Calu3 (cell line): ENCODE data around the gene XPR1. TPM values are rescaled to one million over a fixed set of nuclear protein-coding genes. Genes with fewer than 3 reads are reported as not detected.

Experiments
- BruUV-seq: library from RNA; stranded (reverse); fragments of 400-500 nt; replicated peaks from 2 replicates; lab custom pipeline; 2021; lab: Mats Ljungman, UMichigan
- CTCF ChIA-PET: fragments of 300-600 bp; sonication (Branson Sonifier 250); formaldehyde crosslinking; loops from one replicate; lab custom pipeline; 2022; ENCODE audit warnings: antibody characterized with exemption; lab: Charles Lee
- DNase-seq: peaks from one replicate; pipeline ENCODE4 v3.0.0; 2022
- H3K27ac Mint-ChIP-seq: one replicate; pipeline ENCODE4 v1.8.0; 2022; ENCODE audit warnings: mixed read lengths; ENCODE audit not compliant: unreplicated experiment
- H3K27me3 Mint-ChIP-seq: one replicate; pipeline ENCODE4 v1.8.0; 2022; ENCODE audit warnings: mixed read lengths; ENCODE audit not compliant: unreplicated experiment
- H3K36me3 Mint-ChIP-seq: one replicate; pipeline ENCODE4 v1.8.0; 2022; ENCODE audit warnings: mild to moderate bottlenecking, moderate library complexity, mixed read lengths; ENCODE audit not compliant: insufficient read depth, unreplicated experiment
- H3K4me1 Mint-ChIP-seq: one replicate; pipeline ENCODE4 v1.8.0; 2022; ENCODE audit warnings: mild to moderate bottlenecking, low read depth, mixed read lengths; ENCODE audit not compliant: unreplicated experiment
- H3K4me3 Mint-ChIP-seq: one replicate; pipeline ENCODE4 v1.8.0; 2022; ENCODE audit warnings: mild to moderate bottlenecking, low read depth, moderate library complexity, mixed read lengths; ENCODE audit not compliant: unreplicated experiment
- H3K9me3 Mint-ChIP-seq: one replicate; pipeline ENCODE4 v1.8.0; 2022; ENCODE audit warnings: low read depth, mixed read lengths; ENCODE audit not compliant: unreplicated experiment
- CTCF ChIP-seq: fragments of 200-600 bp; IDR thresholded peaks from one replicate; pipeline ENCODE4 v1.8.0; 2022; ENCODE audit warnings: antibody characterized with exemption; ENCODE audit not compliant: unreplicated experiment
- intact Hi-C: fragments of 100-400 bp; cut with micrococcal nuclease; formaldehyde crosslinking; loops from one replicate; pipeline ENCODE4 v1.10.0; 2022; ENCODE audit not compliant: unreplicated experiment
- total RNA-seq: library from RNA; stranded (reverse); gene quantifications from 2 replicates; pipeline ENCODE4 v1.2.3, GENCODE V29; 2022

The XPR1 gene
- total RNA-seq, 1 experiment from 2014 or later, result 44.5 TPM

- Mint-ChIP-seq H3K27me3 (peaks cover 13% of the 10 kb centered on the region), H3K27ac (no peak overlapping the region), H3K4me3 (no peak overlapping the region), H3K4me1 (peaks cover 17% of the 10 kb centered on the region), H3K36me3 (peaks cover 4% of the 10 kb centered on the region), H3K9me3 (peaks cover 2% of the 10 kb centered on the region)
- intact Hi-C loops, result no loop called here
- DNase-seq, result no peak
- no TSS peak for BruUV-seq
- no peak for TF ChIP-seq CTCF
- CTCF ChIA-PET, result interaction anchor here (0.5 kb wide), 1 partner anchor 536 kb away, joined by 3 read pairs; no protein-coding TSS in a partner anchor
These were observed 275.7 kb downstream of the XPR1 start for GRCh38 chr1:180907313-180908055.

DNA sequence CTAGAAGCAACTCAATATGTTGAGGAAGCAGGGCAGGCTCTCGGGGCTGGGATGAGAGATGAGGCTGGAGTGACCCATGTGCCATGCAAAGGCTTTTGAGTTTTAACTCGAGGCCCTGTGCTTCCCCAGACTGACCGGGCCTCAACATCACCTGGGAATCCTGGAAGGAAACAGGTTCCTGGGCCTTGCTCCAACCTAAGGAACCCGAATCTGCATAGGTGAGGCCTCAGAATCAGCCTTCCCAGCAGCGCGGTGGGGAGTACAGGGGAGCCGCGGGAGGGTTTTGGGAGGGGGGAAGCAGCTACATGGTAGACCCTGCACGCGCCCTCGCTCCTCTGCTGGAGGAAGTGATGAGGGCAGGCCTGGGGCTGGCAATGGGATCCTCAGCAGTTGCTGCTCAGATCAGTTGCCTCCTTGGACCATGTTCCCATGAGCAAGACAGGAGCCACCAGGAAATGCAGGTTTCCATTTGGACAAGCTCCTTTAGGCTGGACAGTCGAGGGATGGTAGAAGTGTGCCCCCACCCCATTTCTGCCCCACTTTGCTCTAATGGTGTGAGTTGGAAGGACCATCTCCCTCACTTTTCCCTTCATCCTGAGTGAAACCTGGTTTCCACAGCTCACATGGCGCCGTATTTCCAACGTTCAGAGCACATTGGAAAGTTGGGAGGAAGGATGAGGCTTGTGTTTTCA, 276.4 kb downstream of the XPR1 start:
- no TSS peak for BruUV-seq
- no peak for DNase-seq
- intact Hi-C loops, result no loop called here
- no peak overlapping the region for H3K27ac Mint-ChIP-seq
- H3K4me1 Mint-ChIP-seq, result peaks cover 17% of the 10 kb centered on the region
- CTCF ChIA-PET, result interaction anchor here (0.5 kb wide), 1 partner anchor 536 kb away, joined by 3 read pairs; no protein-coding TSS in a partner anchor
- peaks cover 17% of the 10 kb centered on the region for H3K27me3 Mint-ChIP-seq
- peaks cover 2% of the 10 kb centered on the region for H3K9me3 Mint-ChIP-seq
- no peak overlapping the region for H3K4me3 Mint-ChIP-seq
- no peak for TF ChIP-seq CTCF
- peaks cover 4% of the 10 kb centered on the region for H3K36me3 Mint-ChIP-seq

GRCh38 chr1:180909005-180909414, 277.2 kb downstream of the XPR1 start:
- no peak for TF ChIP-seq CTCF
- CTCF ChIA-PET, result interaction anchor here (1.0 kb wide), 1 partner anchor 27 kb away, joined by 3 read pairs; no protein-coding TSS in a partner anchor
- H3K27ac Mint-ChIP-seq, result no peak overlapping the region

DNA sequence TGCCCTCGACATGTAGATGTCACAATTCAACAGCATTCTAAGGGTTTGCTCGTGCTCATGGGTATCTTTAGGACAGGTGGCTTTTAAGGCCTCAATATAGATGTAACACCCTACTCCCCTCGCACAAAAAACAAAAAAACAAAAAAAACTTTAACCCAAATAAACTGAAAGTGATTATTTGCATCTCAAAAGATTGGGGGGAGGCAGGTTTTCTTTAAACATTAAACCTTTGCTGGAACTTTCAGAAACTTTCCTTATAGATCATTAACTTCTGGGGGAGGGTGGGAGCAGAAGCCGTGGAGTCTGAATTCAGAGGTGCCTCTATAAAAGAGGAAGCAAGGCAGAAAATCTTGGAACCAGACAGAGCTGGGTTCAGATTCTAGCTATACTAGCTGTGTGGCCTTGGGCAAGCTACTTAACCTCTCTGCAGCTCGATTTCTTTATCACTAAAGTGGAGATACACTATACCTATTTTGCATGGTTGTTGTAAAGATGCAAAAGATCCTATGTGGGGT, 277.7 kb downstream of the XPR1 start:
- CTCF ChIA-PET, result interaction anchor here (1.0 kb wide), 1 partner anchor 28 kb away, joined by 3 read pairs; no protein-coding TSS in a partner anchor
- H3K36me3 Mint-ChIP-seq, result peaks cover 4% of the 10 kb centered on the region
- BruUV-seq, result no TSS peak
- no peak for DNase-seq
- no peak overlapping the region for H3K4me3 Mint-ChIP-seq
- H3K9me3 Mint-ChIP-seq, result peaks cover 1% of the 10 kb centered on the region
- TF ChIP-seq CTCF, result no peak
- H3K4me1 Mint-ChIP-seq, result peaks cover 17% of the 10 kb centered on the region
- H3K27ac Mint-ChIP-seq, result no peak overlapping the region
- H3K27me3 Mint-ChIP-seq, result peaks cover 30% of the 10 kb centered on the region
- intact Hi-C loops, result no loop called here

More at GRCh38 chr1:180909005-180909414, 277.2 kb downstream of the XPR1 start:
- H3K4me3 Mint-ChIP-seq, result no peak overlapping the region
- H3K36me3 Mint-ChIP-seq, result peaks cover 4% of the 10 kb centered on the region
- peaks cover 24% of the 10 kb centered on the region for H3K27me3 Mint-ChIP-seq
- H3K9me3 Mint-ChIP-seq, result peaks cover 2% of the 10 kb centered on the region
- peaks cover 17% of the 10 kb centered on the region for H3K4me1 Mint-ChIP-seq
- no peak for DNase-seq
- no TSS peak for BruUV-seq
- intact Hi-C loops, result no loop called here
